Lower lobe of right lung (tissue), 2 donors: ENCODE data around the gene CYTH3. TPM values are rescaled to one million over a fixed set of nuclear protein-coding genes. Genes with fewer than 3 reads are reported as not detected.

Source experiments
- ATAC-seq, 2 donors: fragments of 200-7000 bp; cut with Tn5 transposase; one replicate each; pipeline ENCODE4 v1.9.1; 2020 to 2022; ENCODE audit warnings: mild to moderate bottlenecking in 2 of 2, moderate library complexity in 2 of 2
- DNase-seq: peaks from one replicate; pipeline ENCODE4 v3.0.0-alpha.2; 2020
- H3K27ac ChIP-seq: fragments of 200-600 bp; one replicate; pipeline ENCODE4 v1.8.0; 2022
- H3K27me3 ChIP-seq: fragments of 200-600 bp; one replicate; pipeline ENCODE4 v1.8.0; 2022; ENCODE audit warnings: low read depth
- H3K36me3 ChIP-seq: fragments of 200-600 bp; one replicate; pipeline ENCODE4 v1.8.0; 2022; ENCODE audit warnings: mild to moderate bottlenecking
- H3K4me1 ChIP-seq: fragments of 200-600 bp; one replicate; pipeline ENCODE4 v1.8.0; 2022
- H3K4me3 ChIP-seq: fragments of 200-600 bp; one replicate; pipeline ENCODE4 v1.8.0; 2022; ENCODE audit warnings: mild to moderate bottlenecking
- H3K9me3 ChIP-seq: fragments of 200-600 bp; one replicate; pipeline ENCODE4 v1.8.0; 2022
- CTCF ChIP-seq: fragments of 200-600 bp; IDR thresholded peaks from one replicate; pipeline ENCODE4 v1.8.0; 2022; ENCODE audit warnings: antibody characterized with exemption, mild to moderate bottlenecking
- intact Hi-C: fragments of 100-400 bp; cut with DNase I; formaldehyde crosslinking; loops from one replicate; pipeline ENCODE4 v1.11.0; 2022
- long read RNA-seq: library from polyadenylated mRNA; unstranded; transcript quantifications from one replicate; pipeline ENCODE4 v2.0.0, GENCODE V29; 2021
- total RNA-seq: library from RNA; stranded (reverse); fragmentation: NEBNext Ultra II Directional; extraction: Animal tissue kit (Norgen Biotek cat#: 25700); gene quantifications from one replicate; pipeline ENCODE4 v1.2.1, GENCODE V29; 2021
- donor health status: DM: no; HTN: yes; CAD: no; lungs with severe emphysema.

Gene CYTH3
- total RNA-seq = 26.1 TPM
- long read RNA-seq, full-length matches to known transcripts = 43 of 74 reads
- long read RNA-seq, partial matches to known transcripts = 4 of 74 reads
- long read RNA-seq, other reads (novel, unspliced or antisense) = 27 of 74 reads

DNA sequence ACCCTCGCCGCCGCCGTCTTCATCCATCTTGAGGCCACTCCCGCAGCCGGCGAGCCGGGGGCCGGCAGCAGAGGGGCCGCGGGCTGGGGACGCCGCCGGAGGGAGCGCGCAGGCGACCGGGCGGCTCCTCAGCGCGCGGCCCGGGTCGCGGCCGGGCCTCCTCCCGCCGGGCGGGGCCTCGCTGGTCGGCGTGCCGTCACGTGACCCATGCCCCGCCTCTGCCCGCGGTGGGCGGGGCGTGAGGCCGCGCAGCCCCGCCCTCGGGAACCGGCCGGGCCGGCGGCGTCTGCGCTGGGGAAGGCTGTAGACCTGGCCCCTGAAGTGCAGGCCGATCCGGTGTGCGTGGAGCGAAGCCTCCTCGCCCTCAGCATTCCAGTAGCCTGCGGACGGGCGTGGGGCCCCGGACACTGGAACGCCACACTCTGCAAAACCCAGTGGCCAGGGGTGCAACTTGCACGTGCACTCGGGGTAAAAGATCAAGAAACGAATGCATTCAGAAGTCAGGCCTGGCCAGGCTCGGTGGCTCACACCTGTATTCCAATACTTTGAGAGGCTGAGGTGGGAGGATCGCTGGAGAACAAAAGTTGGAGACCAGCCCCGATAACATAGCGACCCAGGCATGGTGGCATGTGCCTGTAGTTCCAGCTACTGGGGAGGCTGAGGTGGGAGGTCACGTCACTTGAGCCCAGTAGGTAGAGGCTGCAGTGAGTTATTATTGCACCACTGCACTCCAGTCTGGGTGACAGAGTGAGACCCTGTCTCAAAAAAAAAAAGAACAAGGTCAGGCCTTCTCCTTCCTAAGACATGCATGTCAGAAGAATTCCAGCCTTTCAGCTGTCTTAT lies at the start of gene CYTH3:
Gene CYTH3 (minus strand): TSS at position 144 of the 843 bp plus-strand sequence. CDS start 117 bp downstream, at position 27.
- intact Hi-C loops = no loop called here
- TF ChIP-seq CTCF = no peak

GRCh38 chr7:6320791-6321190 lies 48.4 kb upstream of the CYTH3 start:
- H3K36me3 ChIP-seq = no peaks in the 10 kb centered on the region
- no peaks in the 10 kb centered on the region for H3K27me3 ChIP-seq
- intact Hi-C loops = no loop called here
- DNase-seq (no peak), ATAC-seq (no peak)
- no peak overlapping the region for H3K27ac ChIP-seq
- H3K4me3 ChIP-seq = no peak overlapping the region
- no peak for TF ChIP-seq CTCF
- no peaks in the 10 kb centered on the region for H3K9me3 ChIP-seq
- H3K4me1 ChIP-seq = peaks cover 10% of the 10 kb centered on the region

More for the DNA sequence above, at the start of gene CYTH3:
- DNase-seq (peak; percentile 86), ATAC-seq (peak; percentile 96 to 97)
- H3K9me3 ChIP-seq = no peaks in the 10 kb centered on the region
- H3K36me3 ChIP-seq = no peaks in the 10 kb centered on the region
- H3K27me3 ChIP-seq = no peaks in the 10 kb centered on the region
- H3K4me3 ChIP-seq = peak within 1 kb of the TSS; percentile 94
- peak within 1 kb of the TSS; percentile 74 for H3K27ac ChIP-seq
- H3K4me1 ChIP-seq = peaks cover 38% of the 10 kb centered on the region

- Histone ChIP-seq H3K4me1 (peaks cover 10% of the 10 kb centered on the region), H3K27ac (no peak overlapping the region), H3K27me3 (no peaks in the 10 kb centered on the region), H3K9me3 (no peaks in the 10 kb centered on the region), H3K36me3 (no peaks in the 10 kb centered on the region), H3K4me3 (peak overlapping the region; percentile 11)
- ATAC-seq (peak; percentile 40 to 55), DNase-seq (no peak)
- intact Hi-C loops = no loop called here
- no peak for TF ChIP-seq CTCF
These were observed 45.5 kb upstream of the CYTH3 start for GRCh38 chr7:6317797-6318438.

DNA sequence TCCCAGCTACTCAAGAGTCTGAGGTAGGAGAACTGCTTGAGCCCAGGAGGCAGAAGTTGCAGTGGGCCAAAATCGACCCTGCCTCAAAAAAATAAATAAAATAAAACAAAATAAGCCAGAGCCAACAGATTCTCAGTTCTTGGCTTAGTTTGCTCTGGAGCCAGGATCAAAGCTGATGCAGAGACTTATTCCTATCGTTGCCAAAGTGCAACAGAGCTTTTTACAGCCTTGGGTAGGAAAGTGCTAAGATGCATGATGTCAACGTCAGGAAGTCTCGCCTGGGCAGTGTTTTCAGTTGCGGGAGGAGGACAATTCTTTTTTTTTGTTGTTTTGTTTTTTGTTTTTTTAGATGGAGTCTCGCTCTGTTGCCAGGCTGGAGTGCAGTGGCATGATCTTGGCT lies 43.8 kb upstream of the CYTH3 start:
- no peak for TF ChIP-seq CTCF
- no peak for ATAC-seq
- Histone ChIP-seq H3K4me1 (peaks cover 10% of the 10 kb centered on the region), H3K36me3 (no peaks in the 10 kb centered on the region), H3K9me3 (no peaks in the 10 kb centered on the region), H3K4me3 (no peak overlapping the region), H3K27ac (no peak overlapping the region), H3K27me3 (no peaks in the 10 kb centered on the region)
- DNase-seq = no peak
- intact Hi-C loops = no loop called here

- no peak for DNase-seq
- Histone ChIP-seq H3K27me3 (no peaks in the 10 kb centered on the region), H3K4me1 (peaks cover 10% of the 10 kb centered on the region), H3K4me3 (no peak overlapping the region), H3K9me3 (no peaks in the 10 kb centered on the region), H3K27ac (no peak overlapping the region), H3K36me3 (no peaks in the 10 kb centered on the region)
- intact Hi-C loops = no loop called here
- ATAC-seq = no peak
- TF ChIP-seq CTCF = no peak
These were observed 43.3 kb upstream of the CYTH3 start for GRCh38 chr7:6315746-6316145.
